H9 (cell line): ENCODE data around the gene CDH4. TPM values are rescaled to one million over a fixed set of nuclear protein-coding genes. Genes with fewer than 3 reads are reported as not detected.

Experiments
- DNase-seq: peaks from one replicate; pipeline ENCODE4 v3.0.0-alpha.2; 2017
- H2AFZ ChIP-seq: one replicate; pipeline ENCODE4 v1.6.1; 2013; ENCODE audit warnings: mild to moderate bottlenecking, low read length, control low read depth, moderate library complexity
- H2AK5ac ChIP-seq: 2 replicates; pipeline ENCODE4 v1.6.1; 2013; ENCODE audit warnings: low read length, control low read depth, mixed read lengths; ENCODE audit not compliant: insufficient read length
- H2BK120ac ChIP-seq: one replicate; pipeline ENCODE4 v1.6.1; 2013; ENCODE audit warnings: low read depth, mild to moderate bottlenecking, low read length, control low read depth, inconsistent platforms; ENCODE audit not compliant: poor library complexity, severe bottlenecking
- H2BK12ac ChIP-seq: 2 replicates; pipeline ENCODE4 v1.6.1; 2013; ENCODE audit warnings: low read length, control low read depth, mixed read lengths, low read depth; ENCODE audit not compliant: insufficient read length
- H2BK15ac ChIP-seq: 2 replicates; pipeline ENCODE4 v1.6.1; 2013; ENCODE audit warnings: low read depth, low read length, control low read depth
- H2BK20ac ChIP-seq: one replicate; pipeline ENCODE4 v1.6.1; 2013; ENCODE audit warnings: low read depth, mild to moderate bottlenecking, low read length, control low read depth, inconsistent platforms; ENCODE audit not compliant: poor library complexity, severe bottlenecking
- H2BK5ac ChIP-seq: 2 replicates; pipeline ENCODE4 v1.6.1; 2013; ENCODE audit warnings: low read length, control low read depth, mixed read lengths; ENCODE audit not compliant: insufficient read length
- H3K14ac ChIP-seq: 2 replicates; pipeline ENCODE4 v1.6.1; 2013; ENCODE audit warnings: low read length, control low read depth; ENCODE audit not compliant: insufficient read depth
- H3K18ac ChIP-seq: 2 replicates; pipeline ENCODE4 v1.6.1; 2013; ENCODE audit warnings: low read depth, mild to moderate bottlenecking, mixed read lengths, low read length, control low read depth; ENCODE audit not compliant: insufficient read length
- H3K23ac ChIP-seq: 2 replicates; pipeline ENCODE4 v1.6.1; 2013; ENCODE audit warnings: low read length, control low read depth, mixed read lengths, low read depth; ENCODE audit not compliant: insufficient read length
- H3K23me2 ChIP-seq: 2 replicates; pipeline ENCODE4 v1.6.1; 2013; ENCODE audit warnings: low read depth, mild to moderate bottlenecking, mixed read lengths, low read length, control low read depth; ENCODE audit not compliant: insufficient read length, poor library complexity, severe bottlenecking
- H3K27ac ChIP-seq: 2 replicates; pipeline ENCODE4 v1.5.1; 2013; ENCODE audit warnings: low read length, control low read depth, mixed read lengths, low read depth; ENCODE audit not compliant: insufficient read length
- H3K27me3 ChIP-seq: 2 replicates; pipeline ENCODE4 v1.6.1; 2013; ENCODE audit warnings: low read length, control low read depth, inconsistent platforms; ENCODE audit not compliant: insufficient read depth
- H3K4ac ChIP-seq: 2 replicates; pipeline ENCODE4 v1.6.1; 2013; ENCODE audit warnings: low read depth, mild to moderate bottlenecking, control low read depth, inconsistent platforms, low read length, moderate library complexity
- H3K4me1 ChIP-seq: 2 replicates; pipeline ENCODE4 v1.6.1; 2013; ENCODE audit warnings: low read length, control low read depth, inconsistent platforms; ENCODE audit not compliant: insufficient read depth
- H3K4me2 ChIP-seq: 2 replicates; pipeline ENCODE4 v1.6.1; 2013; ENCODE audit warnings: low read length, control low read depth, mixed read lengths; ENCODE audit not compliant: insufficient read length, insufficient read depth
- H3K56ac ChIP-seq: 2 replicates; pipeline ENCODE4 v1.6.1; 2013; ENCODE audit warnings: low read depth, mild to moderate bottlenecking, mixed read lengths, low read length, control low read depth; ENCODE audit not compliant: insufficient read length
- H3K79me1 ChIP-seq: 2 replicates; pipeline ENCODE4 v1.6.1; 2013; ENCODE audit warnings: low read depth, mild to moderate bottlenecking, moderate library complexity, low read length, control low read depth, inconsistent platforms; ENCODE audit not compliant: insufficient read depth, poor library complexity, severe bottlenecking
- H3K79me2 ChIP-seq: 2 replicates; pipeline ENCODE4 v1.6.1; 2013; ENCODE audit warnings: low read length, control low read depth, inconsistent platforms; ENCODE audit not compliant: insufficient read depth
- H3K9ac ChIP-seq: 2 replicates; pipeline ENCODE4 v1.6.1; 2013; ENCODE audit warnings: low read length, control low read depth, mixed read lengths; ENCODE audit not compliant: insufficient read length; ENCODE audit errors: extremely low read depth
- H3K9me3 ChIP-seq: one replicate; pipeline ENCODE4 v1.6.1; 2013; ENCODE audit warnings: low read depth, low read length, inconsistent platforms; ENCODE audit not compliant: control insufficient read depth
- H3T11ph ChIP-seq: one replicate; pipeline ENCODE4 v1.6.1; 2013; ENCODE audit warnings: mild to moderate bottlenecking, low read length, control low read depth, inconsistent platforms
- H4K20me1 ChIP-seq: one replicate; pipeline ENCODE4 v1.6.1; 2013; ENCODE audit not compliant: control insufficient read depth, insufficient read length, insufficient read depth
- H4K5ac ChIP-seq: 2 replicates; pipeline ENCODE4 v1.6.1; 2013; ENCODE audit warnings: low read depth, mild to moderate bottlenecking, mixed read lengths, low read length, control low read depth; ENCODE audit not compliant: insufficient read length
- H4K8ac ChIP-seq: replicated peaks from 2 replicates; pipeline ENCODE4 v1.6.1; 2013; ENCODE audit warnings: low read length, control low read depth, mixed read lengths, low read depth; ENCODE audit not compliant: insufficient read length
- H4K91ac ChIP-seq: 2 replicates; pipeline ENCODE4 v1.6.1; 2013; ENCODE audit warnings: low read depth, mild to moderate bottlenecking, moderate library complexity, mixed read lengths, low read length, control low read depth; ENCODE audit not compliant: insufficient read length
- H3K27ac Mint-ChIP-seq, 3 experiments: 2 replicates in 2 of 3; 3 replicates in 1 of 3; pipeline ENCODE4 v1.8.0; 2020 to 2021; ENCODE audit warnings: mixed read lengths in 3 of 3, mild to moderate bottlenecking in 1 of 3, moderate library complexity in 1 of 3
- H3K27me3 Mint-ChIP-seq: 2 replicates; pipeline ENCODE4 v1.8.0; 2021; ENCODE audit warnings: low read depth, mild to moderate bottlenecking, moderate library complexity, mixed read lengths
- H3K36me3 Mint-ChIP-seq, 3 experiments: 2 replicates in 2 of 3; 3 replicates in 1 of 3; pipeline ENCODE4 v1.8.0; 2020 to 2021; ENCODE audit warnings: low read depth in 3 of 3, mixed read lengths in 3 of 3; ENCODE audit not compliant: insufficient read depth in 1 of 3
- H3K4me1 Mint-ChIP-seq, 2 experiments: 2 replicates each; pipeline ENCODE4 v1.8.0; 2020; ENCODE audit warnings: mixed read lengths in 2 of 2
- H3K4me3 Mint-ChIP-seq, 2 experiments: 2 replicates in 1 of 2; 3 replicates in 1 of 2; pipeline ENCODE4 v1.8.0; 2020 to 2021; ENCODE audit warnings: mild to moderate bottlenecking in 2 of 2, mixed read lengths in 2 of 2, moderate library complexity in 1 of 2
- H3K9me3 Mint-ChIP-seq, 2 experiments: 2 replicates in 1 of 2; 3 replicates in 1 of 2; pipeline ENCODE4 v1.8.0; 2020; ENCODE audit warnings: mild to moderate bottlenecking in 2 of 2, mixed read lengths in 2 of 2, moderate library complexity in 1 of 2
- CTCF ChIP-seq: fragments of 200-600 bp; sonication (generic); conservative IDR thresholded peaks from 3 replicates; pipeline ENCODE4 v1.8.0; 2021; ENCODE audit warnings: antibody characterized with exemption, mild to moderate bottlenecking
- WGBS: extraction: QIAGEN DNeasy Blood & Tissue Kit; methylation state at CpG from one replicate; pipeline ENCODE4 v1.1.7; 2013; ENCODE audit warnings: missing lambda C conversion rate, low lambda C conversion rate, mixed read lengths; ENCODE audit not compliant: insufficient read length; ENCODE audit errors: extremely low coverage; 5-methylcytosine and 5-hydroxymethylcytosine counted together
- total RNA-seq: library from RNA; stranded (reverse); gene quantifications from 2 replicates; pipeline ENCODE4 v1.2.1, GENCODE V29; 2021

Gene CDH4
- total RNA-seq, 1 experiment from 2014 or later: 3.0 TPM

DNA sequence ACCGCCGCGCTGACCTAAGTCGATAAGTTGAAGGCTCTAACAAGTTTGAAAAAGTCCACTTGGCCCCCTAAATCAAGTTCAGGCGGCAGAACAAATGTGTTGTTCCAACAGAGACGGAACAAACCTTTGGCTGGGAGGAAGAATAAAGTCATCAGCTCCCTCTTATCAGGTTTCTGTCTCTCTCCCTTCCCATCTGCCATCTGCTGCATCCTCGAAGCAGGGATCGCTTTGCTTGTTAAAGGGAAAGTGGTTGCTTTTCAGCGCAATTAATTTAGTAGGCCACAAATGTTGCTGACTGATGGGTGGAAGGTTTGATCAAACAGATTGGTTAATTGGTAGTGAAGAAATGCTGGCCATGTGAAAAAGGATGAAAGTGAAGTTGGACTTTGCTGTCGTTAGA is 64.3 kb downstream of the CDH4 start:
- H3K79me2 ChIP-seq: no peaks in the 10 kb centered on the region
- TF ChIP-seq CTCF: no peak
- WGBS: no CpG with 5 or more reads among the region's 10 CpGs
- H3K4ac ChIP-seq: no peak overlapping the region
- H4K5ac ChIP-seq: no peak overlapping the region
- Mint-ChIP-seq H3K9me3 (no peaks in the 10 kb centered on the region; a peak in 1 of 5 replicates), H3K27ac (no peak overlapping the region), H3K4me3 (no peak overlapping the region), H3K4me1 (peaks cover 2 to 12% of the 10 kb centered on the region in 2 experiments; a peak in 3 of 4 replicates), H3K36me3 (no peaks in the 10 kb centered on the region; a peak in 1 of 7 replicates), H3K27me3 (peaks cover 50% of the 10 kb centered on the region)
- H2AFZ ChIP-seq: no peak overlapping the region
- H2BK120ac ChIP-seq: no peak overlapping the region
- H2BK15ac ChIP-seq: no peak overlapping the region
- H4K20me1 ChIP-seq: no peaks in the 10 kb centered on the region
- no peak overlapping the region for H2BK5ac ChIP-seq
- no peak overlapping the region for H2AK5ac ChIP-seq
- no peak overlapping the region for H4K8ac ChIP-seq
- H2BK20ac ChIP-seq: no peak overlapping the region
- H3K4me1 ChIP-seq: no peaks in the 10 kb centered on the region
- no peaks in the 10 kb centered on the region for H3K9me3 ChIP-seq
- H3K23ac ChIP-seq: no peak overlapping the region
- H3T11ph ChIP-seq: no peak overlapping the region
- H3K79me1 ChIP-seq: no peaks in the 10 kb centered on the region
- H3K4me2 ChIP-seq: no peak overlapping the region
- H3K56ac ChIP-seq: no peak overlapping the region
- no peak for DNase-seq
- H3K9ac ChIP-seq: no peak overlapping the region
- H3K14ac ChIP-seq: no peak overlapping the region
- no peak overlapping the region for H4K91ac ChIP-seq
- H3K18ac ChIP-seq: no peak overlapping the region
- no peaks in the 10 kb centered on the region for H3K27me3 ChIP-seq
- H2BK12ac ChIP-seq: no peak overlapping the region
- H3K23me2 ChIP-seq: no peaks in the 10 kb centered on the region
- no peak overlapping the region for H3K27ac ChIP-seq
